ENCODE measurements around the gene PDZRN4.

- TF ChIP-seq, protein P1, sequence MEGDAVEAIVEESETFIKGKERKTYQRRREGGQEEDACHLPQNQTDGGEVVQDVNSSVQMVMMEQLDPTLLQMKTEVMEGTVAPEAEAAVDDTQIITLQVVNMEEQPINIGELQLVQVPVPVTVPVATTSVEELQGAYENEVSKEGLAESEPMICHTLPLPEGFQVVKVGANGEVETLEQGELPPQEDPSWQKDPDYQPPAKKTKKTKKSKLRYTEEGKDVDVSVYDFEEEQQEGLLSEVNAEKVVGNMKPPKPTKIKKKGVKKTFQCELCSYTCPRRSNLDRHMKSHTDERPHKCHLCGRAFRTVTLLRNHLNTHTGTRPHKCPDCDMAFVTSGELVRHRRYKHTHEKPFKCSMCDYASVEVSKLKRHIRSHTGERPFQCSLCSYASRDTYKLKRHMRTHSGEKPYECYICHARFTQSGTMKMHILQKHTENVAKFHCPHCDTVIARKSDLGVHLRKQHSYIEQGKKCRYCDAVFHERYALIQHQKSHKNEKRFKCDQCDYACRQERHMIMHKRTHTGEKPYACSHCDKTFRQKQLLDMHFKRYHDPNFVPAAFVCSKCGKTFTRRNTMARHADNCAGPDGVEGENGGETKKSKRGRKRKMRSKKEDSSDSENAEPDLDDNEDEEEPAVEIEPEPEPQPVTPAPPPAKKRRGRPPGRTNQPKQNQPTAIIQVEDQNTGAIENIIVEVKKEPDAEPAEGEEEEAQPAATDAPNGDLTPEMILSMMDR (IDR thresholded peaks at IDR 0.05), result no peak
- TF ChIP-seq POLR2A (IDR thresholded peaks at IDR 0.05), result no peak
Observed at GRCh38 chr12:41566703-41567102, 378.6 kb downstream of the PDZRN4 start.

Data from adrenal gland (tissue), 5 donors.